GM12891 (cell line): ENCODE results near the gene P4HA2.

Experiments
- PAX5 ChIP-seq: IDR thresholded peaks from 2 replicates; pipeline ENCODE4 v1.6.1; 2011; ENCODE audit warnings: low read length, moderate library complexity, mild to moderate bottlenecking; ENCODE audit not compliant: insufficient read depth, severe bottlenecking
- POLR2A ChIP-seq: IDR thresholded peaks from 2 replicates; pipeline ENCODE4 v1.6.1; 2011; ENCODE audit warnings: low read depth, low read length, control low read depth
- POLR2AphosphoS5 ChIP-seq: IDR thresholded peaks from 2 replicates; pipeline ENCODE4 v1.6.1; 2011; ENCODE audit warnings: low read depth, low read length, control low read depth
- TAF1 ChIP-seq: IDR thresholded peaks from 2 replicates; pipeline ENCODE4 v1.6.1; 2011; ENCODE audit warnings: low read depth, low read length, control low read depth

DNA sequence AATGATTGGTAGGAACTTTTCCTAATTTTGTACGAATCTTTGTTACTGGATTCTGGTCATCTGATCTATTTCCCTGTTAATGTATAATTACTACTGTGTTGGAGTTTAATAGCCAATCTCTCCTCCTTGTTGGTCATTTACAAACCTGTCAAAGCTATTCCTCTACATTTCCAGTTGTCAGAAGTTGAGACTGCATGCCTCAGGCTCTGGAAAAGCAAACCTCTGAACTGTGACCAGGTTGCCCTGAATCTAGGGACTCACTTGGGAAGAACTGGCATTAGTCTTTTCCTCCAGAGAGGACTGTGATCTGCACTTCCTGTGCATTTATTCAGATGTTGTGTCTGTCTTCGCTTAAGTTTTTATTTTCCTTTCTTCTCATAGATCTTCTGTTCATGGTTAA lies 46.0 kb upstream of the P4HA2 start:
- TF ChIP-seq TAF1 (no peak), PAX5 (no peak), POLR2AphosphoS5 (no peak), POLR2A (no peak)
